Small intestine (tissue), 7 donors: ENCODE results near the gene PCBP3. TPM values are rescaled to one million over a fixed set of nuclear protein-coding genes. Genes with fewer than 3 reads are reported as not detected.
"Not testable (repeated sequence)": the region's sequence is repeated elsewhere in the genome, so short reads cannot be mapped to it uniquely, and the experiment has no call there.

ENCODE experiments used
- DNase-seq, 2 donors: peaks; one replicate each; pipeline versions ENCODE4 v3.0.0 to v3.0.0-alpha.2; 2013
- FAIRE-seq: peaks from 2 replicates; lab custom pipeline; 2012; peaks lifted over from hg19 to GRCh38; lab: Jason Lieb, UNC
- H3K27ac ChIP-seq, 3 donors: one replicate each; pipeline ENCODE4 v1.5.1; 2013; ENCODE audit warnings: low read length in 2 of 3, mild to moderate bottlenecking in 2 of 3, control low read depth in 1 of 3, inconsistent platforms in 1 of 3, low read depth in 1 of 3, moderate library complexity in 1 of 3
- H3K27me3 ChIP-seq, 3 donors: one replicate each; pipeline ENCODE4 v1.6.1; 2013; ENCODE audit warnings: low read length in 3 of 3, inconsistent platforms in 1 of 3; ENCODE audit not compliant: control insufficient read depth in 3 of 3, insufficient read depth in 3 of 3
- H3K36me3 ChIP-seq, 3 donors: one replicate each; pipeline ENCODE4 v1.6.1; 2013; ENCODE audit warnings: low read length in 3 of 3, inconsistent platforms in 1 of 3, low read depth in 1 of 3, mild to moderate bottlenecking in 1 of 3, moderate library complexity in 1 of 3; ENCODE audit not compliant: control insufficient read depth in 3 of 3, insufficient read depth in 2 of 3
- H3K4me1 ChIP-seq, 3 donors: one replicate each; pipeline ENCODE4 v1.6.1; 2013; ENCODE audit warnings: low read length in 2 of 3, inconsistent platforms in 1 of 3, low read depth in 1 of 3, mild to moderate bottlenecking in 1 of 3, moderate library complexity in 1 of 3; ENCODE audit not compliant: control insufficient read depth in 3 of 3, insufficient read depth in 2 of 3
- H3K4me3 ChIP-seq, 3 donors: one replicate each; pipeline ENCODE4 v1.5.1; 2013; ENCODE audit warnings: low read length in 3 of 3, control low read depth in 1 of 3, inconsistent platforms in 1 of 3, low read depth in 1 of 3, mild to moderate bottlenecking in 1 of 3, moderate library complexity in 1 of 3
- H3K9me3 ChIP-seq, 2 donors: one replicate each; pipeline ENCODE4 v1.6.1; 2013; ENCODE audit warnings: low read depth in 1 of 2, low read length in 1 of 2; ENCODE audit not compliant: control insufficient read depth in 2 of 2, insufficient read depth in 1 of 2
- WGBS, 3 donors: extraction: QIAGEN DNeasy Blood & Tissue Kit; methylation state at CpG; one replicate each; pipeline ENCODE4 v1.1.7; 2013; 5-methylcytosine and 5-hydroxymethylcytosine counted together
- polyA plus RNA-seq, 4 donors: library from polyadenylated mRNA; stranded (reverse) in 3 of 4; unstranded in 1 of 4; fragments of 200-250 nt in 3 of 4; fragments of 120-200 nt in 1 of 4; gene quantifications; one replicate each; pipeline versions ENCODE4 v1.2.1 to v1.2.3, GENCODE V29; 2013
- donor health status: healthy with polysubstance abuse.
- donor health status: control.
- donor health status: control.
- donor health status: Bipolar disorder and iron deficiency.
- donor health status: healthy.

Gene PCBP3
- polyA plus RNA-seq, 4 donors = 0.81 to 8.2 (median 1.0) TPM; not detected in 1

DNA sequence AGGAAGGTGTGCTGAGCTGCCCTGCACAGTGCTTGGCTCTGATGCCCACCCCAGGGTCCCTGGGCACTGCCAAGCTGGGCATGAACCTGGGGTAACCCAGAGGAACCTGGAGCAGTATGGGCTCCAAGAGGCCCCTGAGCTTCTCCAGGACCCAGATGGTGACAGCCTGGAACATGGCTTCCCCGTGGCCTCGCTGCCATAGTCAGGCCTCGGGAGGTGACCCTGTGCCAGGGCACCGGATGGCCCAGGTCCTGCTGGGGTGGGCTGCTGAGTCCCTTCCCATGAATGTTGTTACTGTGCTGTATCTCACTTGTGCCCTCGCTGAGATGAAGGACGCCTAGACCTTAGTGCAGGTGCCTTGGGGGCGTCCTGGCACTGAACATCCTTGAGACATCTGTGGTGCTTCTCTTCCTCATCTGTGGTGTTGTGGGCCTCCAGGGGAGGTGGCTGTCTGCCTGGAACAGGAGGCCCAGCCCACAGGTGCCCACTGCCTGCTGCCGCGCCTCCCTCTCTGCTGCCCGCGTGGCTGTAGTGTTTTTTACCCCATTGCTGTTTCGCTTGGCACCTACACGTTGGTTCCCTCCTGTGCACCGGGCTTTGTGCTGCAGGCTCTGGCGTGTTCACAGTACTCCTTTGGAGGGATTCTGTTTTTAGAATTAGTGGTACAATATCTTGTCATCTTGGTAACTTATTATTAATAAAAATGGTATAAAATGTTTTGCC, 160.3 kb downstream of the PCBP3 start:
- Histone ChIP-seq H3K4me1 (no peaks in the 10 kb centered on the region), H3K27ac (no peak overlapping the region), H3K4me3 (no peak overlapping the region), H3K27me3 (no peaks in the 10 kb centered on the region), H3K36me3 (no peaks in the 10 kb centered on the region), H3K9me3 (no peaks in the 10 kb centered on the region)
- DNase-seq (no peak), FAIRE-seq (no peak)
- 79 to 87% (median 84%) methylated on average over 15 of the region's 15 CpGs for WGBS, 3 donors

DNA sequence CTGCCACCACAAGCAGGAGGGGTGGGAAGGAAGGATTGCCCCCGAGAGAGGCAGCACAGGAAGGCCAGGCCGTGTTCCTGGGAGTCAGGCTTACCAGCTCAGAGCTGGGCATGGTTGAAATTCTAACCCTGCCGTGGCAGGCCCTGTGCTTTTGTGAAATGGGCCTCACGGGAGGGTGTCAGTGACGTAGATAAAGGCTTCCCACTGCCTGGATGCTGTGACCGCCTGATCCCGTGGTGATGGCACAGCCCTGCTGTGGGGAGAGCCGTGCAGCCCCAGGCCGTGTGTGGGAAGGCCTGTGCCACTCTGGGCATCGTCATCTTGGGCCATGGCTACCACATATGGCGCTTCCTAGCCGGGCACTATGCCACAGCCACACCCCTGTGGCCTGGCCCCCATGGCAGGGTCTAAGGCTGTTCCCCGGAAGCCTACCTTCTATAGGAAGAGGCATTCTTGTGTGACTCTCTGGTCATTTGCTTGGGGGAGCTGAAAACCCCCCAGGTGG, 161.3 kb downstream of the PCBP3 start:
- Histone ChIP-seq H3K4me3 (no peak overlapping the region), H3K36me3 (no peaks in the 10 kb centered on the region), H3K27me3 (no peaks in the 10 kb centered on the region), H3K9me3 (no peaks in the 10 kb centered on the region), H3K4me1 (no peaks in the 10 kb centered on the region), H3K27ac (no peak overlapping the region)
- WGBS, 3 donors = 76 to 82% (median 78%) methylated on average over 13 of the region's 13 CpGs
- DNase-seq (no peak), FAIRE-seq (no peak)

DNA sequence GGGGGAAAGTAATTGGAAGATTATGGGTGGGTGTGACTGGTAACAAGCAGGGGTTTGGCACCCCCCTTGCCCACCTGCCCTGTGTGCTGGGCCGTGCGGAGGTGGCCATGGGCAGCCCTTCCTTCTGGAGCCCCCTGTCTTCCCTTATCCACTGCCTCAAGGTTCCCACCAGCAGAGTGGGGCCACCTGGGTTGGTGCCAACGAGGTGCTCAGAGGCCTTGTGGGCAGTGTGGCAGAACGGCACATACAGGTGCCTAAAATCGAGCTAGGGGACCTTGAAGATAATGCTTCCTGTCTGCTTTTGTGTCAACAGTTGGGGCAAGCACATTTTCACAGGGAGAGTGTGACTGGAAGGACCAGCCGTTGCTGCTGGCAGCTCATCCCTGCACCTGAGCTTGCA, 161.8 kb downstream of the PCBP3 start:
- DNase-seq (no peak), FAIRE-seq (no peak)
- H3K27ac ChIP-seq = no peak overlapping the region
- H3K36me3 ChIP-seq = no peaks in the 10 kb centered on the region
- H3K4me1 ChIP-seq = no peaks in the 10 kb centered on the region
- WGBS, 3 donors = 49 to 68% (median 59%) methylated on average over 6 of the region's 6 CpGs
- no peak overlapping the region for H3K4me3 ChIP-seq
- H3K9me3 ChIP-seq = no peaks in the 10 kb centered on the region
- H3K27me3 ChIP-seq = no peaks in the 10 kb centered on the region

DNA sequence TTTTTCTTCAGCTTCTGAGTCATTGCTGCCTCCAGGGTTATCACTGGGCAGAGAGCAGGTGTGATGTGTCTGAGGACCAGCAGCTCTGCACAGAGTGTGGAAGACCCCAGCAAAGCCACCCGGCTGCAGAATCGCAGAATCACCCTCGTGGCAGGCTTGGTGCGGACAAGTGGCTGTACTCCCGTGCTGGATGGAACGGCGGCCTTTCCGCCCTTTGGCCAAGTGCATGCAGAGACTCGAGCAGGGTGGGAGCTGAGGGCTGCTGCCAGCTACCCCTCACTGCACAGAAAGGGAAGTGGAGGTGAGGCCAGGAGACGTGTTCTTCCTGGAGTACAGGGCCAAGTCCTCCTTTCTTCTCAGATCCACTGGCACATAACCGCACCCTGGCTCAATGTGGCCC, 162.5 kb downstream of the PCBP3 start:
- Histone ChIP-seq H3K27me3 (no peaks in the 10 kb centered on the region), H3K4me3 (no peak overlapping the region), H3K4me1 (no peaks in the 10 kb centered on the region), H3K36me3 (no peaks in the 10 kb centered on the region), H3K27ac (no peak overlapping the region), H3K9me3 (no peaks in the 10 kb centered on the region)
- DNase-seq (no peak), FAIRE-seq (no peak)
- 78 to 84% (median 81%) methylated on average over 11 of the region's 11 CpGs for WGBS, 3 donors

DNA sequence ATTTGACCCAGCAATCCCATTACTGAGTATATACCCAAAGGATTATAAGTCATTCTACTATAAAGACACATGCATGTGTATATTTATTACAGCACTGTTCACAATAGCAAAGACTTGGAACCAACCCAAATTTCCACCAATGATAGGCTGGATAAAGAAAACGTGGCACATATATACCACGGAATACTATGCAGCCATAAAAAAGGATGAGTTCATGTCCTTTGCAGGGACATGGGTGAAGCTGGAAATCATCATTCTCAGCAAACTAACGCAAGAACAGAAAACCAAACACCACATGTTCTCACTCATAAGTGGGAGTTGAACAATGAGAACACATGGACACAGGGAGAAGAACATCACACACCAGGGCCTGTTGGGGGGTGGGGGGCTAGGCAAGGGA, 165.1 kb downstream of the PCBP3 start:
- not testable (repeated sequence) for H3K9me3 ChIP-seq, H3K4me1 ChIP-seq, H3K27ac ChIP-seq, H3K36me3 ChIP-seq, DNase-seq, H3K27me3 ChIP-seq, H3K4me3 ChIP-seq, FAIRE-seq
- 69 to 88% (median 87%) methylated on average over 3 of the region's 3 CpGs for WGBS, 3 donors

DNA sequence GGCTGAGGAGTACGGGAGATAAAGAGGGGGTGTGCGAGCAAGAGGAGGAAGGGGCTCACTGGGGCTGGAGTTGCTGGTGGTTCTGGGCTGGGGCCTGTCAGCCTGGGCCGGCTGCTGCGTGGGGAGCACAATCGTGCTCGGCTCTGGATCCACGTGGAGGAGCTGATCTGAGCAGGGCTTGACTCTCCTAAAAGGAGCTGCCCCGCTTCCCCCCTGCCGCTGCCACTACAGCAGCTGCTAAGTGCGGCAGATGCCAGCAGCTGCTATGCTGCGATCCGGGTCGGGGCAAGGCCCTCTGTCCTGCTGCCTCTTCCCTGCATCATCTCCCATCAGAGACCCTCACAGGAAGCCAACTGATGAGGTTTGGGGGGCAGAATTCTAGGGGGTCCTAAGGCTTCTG, 165.9 kb downstream of the PCBP3 start:
- Histone ChIP-seq H3K4me1 (no peaks in the 10 kb centered on the region), H3K27me3 (no peaks in the 10 kb centered on the region), H3K4me3 (no peak overlapping the region), H3K9me3 (no peaks in the 10 kb centered on the region), H3K27ac (no peak overlapping the region), H3K36me3 (no peaks in the 10 kb centered on the region)
- no peak for FAIRE-seq
- DNase-seq = no peak
- 65 to 83% (median 81%) methylated on average over 12 to 13 of the region's 13 CpGs for WGBS, 3 donors

DNA sequence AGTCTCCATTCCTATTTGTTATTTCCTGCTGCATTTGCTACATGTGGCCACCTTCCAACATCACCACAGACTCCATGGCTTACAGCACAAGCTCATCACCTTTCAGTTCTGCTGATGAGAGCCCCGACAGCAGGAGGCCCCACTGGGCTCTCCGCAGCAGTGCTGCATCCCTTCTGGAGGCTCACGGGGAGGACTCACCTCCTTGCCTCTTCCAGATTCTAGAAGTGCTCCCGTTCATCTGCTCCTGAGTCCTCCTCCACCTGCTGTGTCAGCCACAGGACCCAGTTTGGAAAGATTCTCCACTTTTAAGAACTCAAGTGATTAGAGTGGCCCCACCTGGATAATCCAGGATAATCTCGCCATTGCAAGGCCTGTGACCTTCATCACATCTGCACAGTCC, 167.6 kb downstream of the PCBP3 start:
- Histone ChIP-seq H3K27ac (no peak overlapping the region), H3K4me3 (no peak overlapping the region), H3K36me3 (no peaks in the 10 kb centered on the region), H3K9me3 (no peaks in the 10 kb centered on the region), H3K27me3 (no peaks in the 10 kb centered on the region), H3K4me1 (no peaks in the 10 kb centered on the region)
- FAIRE-seq (no peak), DNase-seq (no peak)
- 66 to 81% (median 73%) methylated on average over 5 of the region's 5 CpGs for WGBS, 3 donors

DNA sequence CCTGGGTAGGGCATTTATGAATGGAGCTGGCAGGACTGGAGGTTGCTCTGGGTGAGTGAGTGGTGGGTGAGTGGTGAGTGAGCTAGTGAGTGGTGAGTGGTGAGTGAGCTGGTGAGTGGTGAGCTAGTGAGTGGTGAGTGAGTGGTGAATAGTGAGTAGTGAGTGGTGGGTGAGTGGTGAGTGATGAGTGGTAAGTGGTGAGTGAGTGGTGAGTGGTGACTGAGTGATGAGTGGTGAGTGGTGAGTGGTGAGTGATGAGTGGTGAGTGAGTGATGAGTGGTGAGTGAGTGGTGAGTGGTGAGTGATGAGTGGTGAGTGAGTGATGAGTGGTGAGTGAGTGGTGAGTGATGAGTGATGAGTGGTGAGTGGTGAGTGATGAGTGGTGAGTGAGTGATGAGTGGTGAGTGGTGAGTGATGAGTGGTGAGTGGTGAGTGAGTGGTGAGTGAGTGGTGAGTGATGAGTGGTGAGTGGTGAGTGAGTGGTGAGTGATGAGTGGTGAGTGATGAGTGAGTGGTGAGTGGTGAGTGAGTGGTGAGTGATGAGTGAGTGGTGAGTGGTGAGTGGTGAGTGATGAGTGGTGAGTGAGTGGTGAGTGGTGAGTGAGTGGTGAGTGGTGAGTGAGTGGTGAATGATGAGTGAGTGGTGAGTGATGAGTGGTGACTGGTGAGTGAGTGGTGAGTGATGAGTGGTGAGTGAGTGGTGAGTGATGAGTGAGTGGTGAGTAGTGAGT, 170.8 kb downstream of the PCBP3 start:
- H3K27ac ChIP-seq, H3K4me3 ChIP-seq, H3K4me1 ChIP-seq, DNase-seq, FAIRE-seq, H3K27me3 ChIP-seq, H3K36me3 ChIP-seq, H3K9me3 ChIP-seq: not testable (repeated sequence)
